ENCODE data around the gene ASCC3.

ASCC3 gene

GRCh38 chr6:100665041-100665380, 216.1 kb downstream of the ASCC3 start:
- in situ Hi-C loops (cut with HindIII; ENCODE audit: low sequenced_read_pairs), result no loop called here

GRCh38 chr6:100664274-100665040, 216.7 kb downstream of the ASCC3 start:
- in situ Hi-C loops (cut with HindIII; ENCODE audit: low sequenced_read_pairs), result no loop called here

GRCh38 chr6:100663219-100663863, 217.8 kb downstream of the ASCC3 start:
- in situ Hi-C loops (cut with HindIII; ENCODE audit: low sequenced_read_pairs), result no loop called here

- in situ Hi-C loops (cut with HindIII; ENCODE audit: low sequenced_read_pairs), result no loop called here
Observed at GRCh38 chr6:100662264-100662663, 218.9 kb downstream of the ASCC3 start.

GRCh38 chr6:100658486-100658885, 222.6 kb downstream of the ASCC3 start:
- in situ Hi-C loops (cut with HindIII; ENCODE audit: low sequenced_read_pairs), result no loop called here

GRCh38 chr6:100657678-100658330, 223.3 kb downstream of the ASCC3 start:
- in situ Hi-C loops (cut with HindIII; ENCODE audit: low sequenced_read_pairs), result no loop called here

GRCh38 chr6:100641147-100641546, 240.0 kb downstream of the ASCC3 start:
- in situ Hi-C loops (cut with HindIII; ENCODE audit: low sequenced_read_pairs), result loop anchor here (25.0 kb wide), 1 partner anchor 529 kb away; no protein-coding TSS in a partner anchor

GRCh38 chr6:100633096-100633777, 247.9 kb downstream of the ASCC3 start:
- in situ Hi-C loops (cut with HindIII; ENCODE audit: low sequenced_read_pairs), result loop anchor here (25.0 kb wide), 1 partner anchor 521 kb away; no protein-coding TSS in a partner anchor

- in situ Hi-C loops (cut with HindIII; ENCODE audit: low sequenced_read_pairs), result loop anchor here (25.0 kb wide), 1 partner anchor 518 kb away; no protein-coding TSS in a partner anchor
Observed at GRCh38 chr6:100630536-100630935, 250.6 kb downstream of the ASCC3 start.

- in situ Hi-C loops (cut with HindIII; ENCODE audit: low sequenced_read_pairs), result loop anchor here (25.0 kb wide), 1 partner anchor 516 kb away; no protein-coding TSS in a partner anchor
Observed at GRCh38 chr6:100627911-100628758, 253.0 kb downstream of the ASCC3 start.

- in situ Hi-C loops (cut with HindIII; ENCODE audit: low sequenced_read_pairs), result loop anchor here (25.0 kb wide), 1 partner anchor 514 kb away; no protein-coding TSS in a partner anchor
Observed at GRCh38 chr6:100626721-100627120, 254.4 kb downstream of the ASCC3 start.

- in situ Hi-C loops (cut with HindIII; ENCODE audit: low sequenced_read_pairs), result no loop called here
Observed at GRCh38 chr6:100622907-100623692, 258.0 kb downstream of the ASCC3 start.

GRCh38 chr6:100620085-100620840, 260.9 kb downstream of the ASCC3 start:
- in situ Hi-C loops (cut with HindIII; ENCODE audit: low sequenced_read_pairs), result no loop called here

GRCh38 chr6:100618351-100618671, 262.8 kb downstream of the ASCC3 start:
- in situ Hi-C loops (cut with HindIII; ENCODE audit: low sequenced_read_pairs), result no loop called here

GRCh38 chr6:100617633-100618350, 263.3 kb downstream of the ASCC3 start:
- in situ Hi-C loops (cut with HindIII; ENCODE audit: low sequenced_read_pairs), result no loop called here

- in situ Hi-C loops (cut with HindIII; ENCODE audit: low sequenced_read_pairs), result no loop called here
Observed at GRCh38 chr6:100614933-100615332, 266.2 kb downstream of the ASCC3 start.

- in situ Hi-C loops (cut with HindIII; ENCODE audit: low sequenced_read_pairs), result no loop called here
Observed at GRCh38 chr6:100614386-100614785, 266.7 kb downstream of the ASCC3 start.

- in situ Hi-C loops (cut with HindIII; ENCODE audit: low sequenced_read_pairs), result no loop called here
Observed at GRCh38 chr6:100613656-100614055, 267.5 kb downstream of the ASCC3 start.

Data from DLD1 (cell line).